G401 (cell line): ENCODE results near the gene PRDM13. TPM values are rescaled to one million over a fixed set of nuclear protein-coding genes. Genes with fewer than 3 reads are reported as not detected.

Source experiments
- DNase-seq: peaks from one replicate; pipeline ENCODE4 v3.0.0-alpha.2; 2015; ENCODE audit warnings: low spot score
- in situ Hi-C: cut with HindIII; loops from 2 replicates; pipeline ENCODE4 v1.10.0; 2016; ENCODE audit warnings: low sequenced_read_pairs, mixed read lengths
- total RNA-seq: library from RNA; depleted of rRNA; stranded (reverse); fragments of >200 nt; shearing (Covaris generic); gene quantifications from 2 replicates; pipeline ENCODE4 v1.2.3, GENCODE V29; 2014

PRDM13 gene
- total RNA-seq, 1 experiment from 2014 or later = 0.34 TPM

- no peak for DNase-seq
- in situ Hi-C loops = no loop called here
Measured at GRCh38 chr6:99602520-99603420, 3.9 kb upstream of the PRDM13 start.

- DNase-seq = no peak
- in situ Hi-C loops = no loop called here
Measured at GRCh38 chr6:99603421-99604165, 3.0 kb upstream of the PRDM13 start.

- DNase-seq = no peak
- in situ Hi-C loops = no loop called here
Measured at GRCh38 chr6:99604166-99605073, 2.2 kb upstream of the PRDM13 start.

GRCh38 chr6:99605074-99605734 lies 1.4 kb upstream of the PRDM13 start:
- no peak for DNase-seq
- in situ Hi-C loops = no loop called here

- DNase-seq = no peak
- in situ Hi-C loops = no loop called here
Measured at GRCh38 chr6:99605911-99606655, 550 bp upstream of the PRDM13 start.

GRCh38 chr6:99607416-99608036 lies 893 bp downstream of the PRDM13 start:
- in situ Hi-C loops = no loop called here
- DNase-seq = no peak

- in situ Hi-C loops = no loop called here
Measured at GRCh38 chr6:99608059-99608885, 1.6 kb downstream of the PRDM13 start.

GRCh38 chr6:99608886-99609482 lies 2.4 kb downstream of the PRDM13 start:
- in situ Hi-C loops = no loop called here
- no peak for DNase-seq

More at GRCh38 chr6:99608059-99608885, 1.6 kb downstream of the PRDM13 start:
- no peak for DNase-seq

GRCh38 chr6:99609905-99610489 lies 3.4 kb downstream of the PRDM13 start:
- no peak for DNase-seq
- in situ Hi-C loops = no loop called here

GRCh38 chr6:99611148-99611547 lies 4.5 kb downstream of the PRDM13 start:
- no peak for DNase-seq
- in situ Hi-C loops = no loop called here

- no peak for DNase-seq
- in situ Hi-C loops = no loop called here
Measured at GRCh38 chr6:99612551-99613408, 6.1 kb downstream of the PRDM13 start.

- DNase-seq = no peak
Measured at GRCh38 chr6:99613409-99613704, 6.7 kb downstream of the PRDM13 start.

GRCh38 chr6:99613705-99614429 lies 7.2 kb downstream of the PRDM13 start:
- in situ Hi-C loops = no loop called here
- no peak for DNase-seq

More at GRCh38 chr6:99613409-99613704, 6.7 kb downstream of the PRDM13 start:
- in situ Hi-C loops = no loop called here

- no peak for DNase-seq
- in situ Hi-C loops = no loop called here
Measured at GRCh38 chr6:99614430-99615186, 8.0 kb downstream of the PRDM13 start.
